LoVo (cell line): Measurements from ENCODE around the gene PRMT7.
A peak's percentile ranks its signal among the peaks of the same experiment; 100 is the strongest.

Experiments
- DNase-seq: peaks from one replicate; pipeline ENCODE4 v3.0.0-alpha.2; 2016; ENCODE audit warnings: low spot score

Gene PRMT7

GRCh38 chr16:68310774-68311511 lies at the start of gene PRMT7, which contains the start of gene SLC7A6OS:
TSS of gene PRMT7 (plus strand) at chr16:68311019. CDS start at chr16:68315980, 4,961 bp downstream.
TSS of gene SLC7A6OS (minus strand) at chr16:68310946. CDS start at chr16:68310926, 20 bp downstream.
- peak; percentile 93 for DNase-seq

- no peak for DNase-seq
These were observed 47.2 kb upstream of the PRMT7 start for GRCh38 chr16:68263559-68264127.

GRCh38 chr16:68264128-68265077 lies 46.4 kb upstream of the PRMT7 start, which contains the start of gene SLC7A6:
TSS of gene SLC7A6 (plus strand) at chr16:68264526. CDS start at chr16:68274727, 10,201 bp downstream.
- peak; percentile 82 for DNase-seq

GRCh38 chr16:68265078-68265920 lies 45.5 kb upstream of the PRMT7 start:
- DNase-seq, result peak; percentile 87

- DNase-seq, result no peak
These were observed 43.0 kb upstream of the PRMT7 start for GRCh38 chr16:68267612-68268405.

- no peak for DNase-seq
These were observed 41.0 kb upstream of the PRMT7 start for GRCh38 chr16:68269793-68270192.

GRCh38 chr16:68270353-68270752 lies 40.5 kb upstream of the PRMT7 start:
- DNase-seq, result no peak

GRCh38 chr16:68272507-68273209 lies 38.2 kb upstream of the PRMT7 start:
- no peak for DNase-seq

GRCh38 chr16:68273459-68273858 lies 37.4 kb upstream of the PRMT7 start:
- no peak for DNase-seq

GRCh38 chr16:68273896-68274295 lies 36.9 kb upstream of the PRMT7 start:
- no peak for DNase-seq

GRCh38 chr16:68274441-68274840 lies 36.4 kb upstream of the PRMT7 start:
- no peak for DNase-seq

GRCh38 chr16:68275611-68276191 lies 35.1 kb upstream of the PRMT7 start:
- DNase-seq, result no peak

- DNase-seq, result no peak
These were observed 34.6 kb upstream of the PRMT7 start for GRCh38 chr16:68276223-68276622.

- no peak for DNase-seq
These were observed 30.9 kb upstream of the PRMT7 start for GRCh38 chr16:68279726-68280558.

GRCh38 chr16:68281368-68282063 lies 29.3 kb upstream of the PRMT7 start:
- no peak for DNase-seq

GRCh38 chr16:68282064-68282452 lies 28.8 kb upstream of the PRMT7 start:
- DNase-seq, result no peak

GRCh38 chr16:68283346-68283745 lies 27.5 kb upstream of the PRMT7 start:
- no peak for DNase-seq
